Ammon's horn (tissue), 1 donor: ENCODE results near the gene KLK8.
"Not testable (repeated sequence)": the region's sequence is repeated elsewhere in the genome, so short reads cannot be mapped to it uniquely, and the experiment has no call there.

ENCODE experiments used
- DNase-seq: peaks from one replicate; pipeline ENCODE4 v3.0.0-alpha.2; 2016; ENCODE audit warnings: low spot score

Gene KLK8

GRCh38 chr19:51016798-51017683 lies 15.6 kb upstream of the KLK8 start:
- DNase-seq, result peak; percentile 76

- DNase-seq, result no peak
Measured at GRCh38 chr19:51015691-51016267, 14.4 kb upstream of the KLK8 start.

GRCh38 chr19:51014242-51014641 lies 12.8 kb upstream of the KLK8 start:
- no peak for DNase-seq

- DNase-seq, result no peak
Measured at GRCh38 chr19:51012661-51013190, 11.3 kb upstream of the KLK8 start.

GRCh38 chr19:51010066-51010795 lies 8.8 kb upstream of the KLK8 start:
- no peak for DNase-seq

GRCh38 chr19:51009061-51009891 lies 7.9 kb upstream of the KLK8 start:
- DNase-seq, result no peak

GRCh38 chr19:51007488-51007887 lies 6.1 kb upstream of the KLK8 start:
- DNase-seq, result no peak

GRCh38 chr19:51006406-51006805 lies 5.0 kb upstream of the KLK8 start:
- no peak for DNase-seq

GRCh38 chr19:51005248-51005647 lies 3.8 kb upstream of the KLK8 start:
- DNase-seq, result no peak

- no peak for DNase-seq
Measured at GRCh38 chr19:51003316-51003715, 1.9 kb upstream of the KLK8 start.

GRCh38 chr19:51002542-51003311 lies 1.3 kb upstream of the KLK8 start:
- no peak for DNase-seq

- DNase-seq, result no peak
Measured at GRCh38 chr19:51002089-51002532, 707 bp upstream of the KLK8 start.

GRCh38 chr19:51000981-51001380 lies 423 bp downstream of the KLK8 start:
- DNase-seq, result no peak

- DNase-seq, result no peak
Measured at GRCh38 chr19:51000426-51000825, 978 bp downstream of the KLK8 start.

GRCh38 chr19:50998686-50999085 lies 2.7 kb downstream of the KLK8 start:
- DNase-seq, result no peak

- DNase-seq, result no peak
Measured at GRCh38 chr19:50998061-50998460, 3.3 kb downstream of the KLK8 start.

- DNase-seq, result no peak
Measured at GRCh38 chr19:50994129-50994528, 7.3 kb downstream of the KLK8 start.

GRCh38 chr19:50992666-50993035 lies 8.8 kb downstream of the KLK8 start:
- no peak for DNase-seq

- DNase-seq, result not testable (repeated sequence)
Measured at GRCh38 chr19:50984416-50984815, 17.0 kb downstream of the KLK8 start.

- no peak for DNase-seq
Measured at GRCh38 chr19:50983625-50984292, 17.6 kb downstream of the KLK8 start, which contains the start of gene KLK7. TSS of gene KLK7 (minus strand) at chr19:50983917. CDS start at chr19:50982399, 1,518 bp downstream.
